ENCODE data around the gene DHRS11.

Gene DHRS11

DNA sequence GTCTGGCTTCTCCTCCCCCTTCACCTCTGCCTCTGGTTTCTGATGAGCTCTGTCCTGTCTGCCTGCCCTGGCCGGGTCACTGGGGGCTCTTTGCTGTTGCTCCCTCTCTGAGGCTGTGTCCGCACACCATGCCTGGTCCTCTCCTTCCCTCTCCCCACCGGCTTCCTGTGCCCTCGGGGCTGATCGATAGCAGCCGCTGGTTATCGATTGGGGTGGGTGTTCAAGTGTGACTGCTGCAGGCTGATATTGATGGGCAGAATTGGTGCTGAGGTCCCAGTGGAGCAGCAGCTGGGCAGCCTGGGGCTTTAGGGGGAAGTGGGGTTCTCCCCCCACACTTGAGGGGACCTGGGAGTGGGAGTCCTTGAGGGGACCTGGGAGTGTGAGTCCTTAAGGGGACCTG, 26.1 kb downstream of the DHRS11 start:
- TF ChIP-seq, protein P1, sequence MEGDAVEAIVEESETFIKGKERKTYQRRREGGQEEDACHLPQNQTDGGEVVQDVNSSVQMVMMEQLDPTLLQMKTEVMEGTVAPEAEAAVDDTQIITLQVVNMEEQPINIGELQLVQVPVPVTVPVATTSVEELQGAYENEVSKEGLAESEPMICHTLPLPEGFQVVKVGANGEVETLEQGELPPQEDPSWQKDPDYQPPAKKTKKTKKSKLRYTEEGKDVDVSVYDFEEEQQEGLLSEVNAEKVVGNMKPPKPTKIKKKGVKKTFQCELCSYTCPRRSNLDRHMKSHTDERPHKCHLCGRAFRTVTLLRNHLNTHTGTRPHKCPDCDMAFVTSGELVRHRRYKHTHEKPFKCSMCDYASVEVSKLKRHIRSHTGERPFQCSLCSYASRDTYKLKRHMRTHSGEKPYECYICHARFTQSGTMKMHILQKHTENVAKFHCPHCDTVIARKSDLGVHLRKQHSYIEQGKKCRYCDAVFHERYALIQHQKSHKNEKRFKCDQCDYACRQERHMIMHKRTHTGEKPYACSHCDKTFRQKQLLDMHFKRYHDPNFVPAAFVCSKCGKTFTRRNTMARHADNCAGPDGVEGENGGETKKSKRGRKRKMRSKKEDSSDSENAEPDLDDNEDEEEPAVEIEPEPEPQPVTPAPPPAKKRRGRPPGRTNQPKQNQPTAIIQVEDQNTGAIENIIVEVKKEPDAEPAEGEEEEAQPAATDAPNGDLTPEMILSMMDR (conservative IDR thresholded peaks at IDR 0.05): no peak
- H3K27ac ChIP-seq: no peak overlapping the region

DNA sequence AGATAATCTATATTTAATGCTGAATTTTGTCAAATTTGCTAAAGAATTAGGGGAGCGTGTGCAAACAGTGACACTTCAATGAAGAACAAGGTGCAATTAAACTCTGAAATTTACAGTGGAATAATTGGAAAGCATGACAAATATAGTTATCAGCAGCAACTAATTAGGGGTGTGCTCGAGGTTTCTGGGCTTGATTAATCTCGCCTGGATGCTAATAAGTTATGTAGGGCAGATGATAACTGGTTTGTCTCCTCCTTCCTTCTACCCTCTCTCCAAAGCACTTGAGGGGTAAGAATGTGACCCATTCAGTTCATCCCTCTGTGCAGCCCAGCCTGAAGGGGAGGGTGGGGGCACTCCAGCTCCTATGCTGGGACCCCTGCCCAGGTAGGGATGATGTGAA, 31.6 kb downstream of the DHRS11 start:
- TF ChIP-seq, protein P1 (conservative IDR thresholded peaks at IDR 0.05): no peak
- no peak overlapping the region for H3K27ac ChIP-seq

DNA sequence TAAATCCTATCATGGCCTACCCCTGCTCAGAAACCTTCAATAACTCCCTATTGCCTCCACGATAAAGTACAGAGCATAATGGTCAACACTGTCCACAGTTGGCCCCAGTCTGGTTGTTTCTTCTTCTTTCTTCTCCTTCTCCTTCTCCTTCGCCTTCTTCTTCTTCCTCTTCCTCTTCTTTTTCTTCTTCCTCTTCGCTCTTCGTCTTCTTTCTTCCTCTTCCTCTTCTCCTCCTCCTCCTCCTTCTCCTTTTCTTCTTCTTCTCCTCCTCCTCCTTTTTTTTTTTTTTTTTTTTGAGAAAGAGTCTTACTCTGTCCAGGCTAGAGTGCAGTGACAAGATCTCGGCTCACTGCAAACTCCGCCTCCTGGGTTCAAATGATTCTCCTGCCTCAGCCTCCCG, 33.5 kb downstream of the DHRS11 start:
- TF ChIP-seq, protein P1 (conservative IDR thresholded peaks at IDR 0.05): no peak
- no peak overlapping the region for H3K27ac ChIP-seq

DNA sequence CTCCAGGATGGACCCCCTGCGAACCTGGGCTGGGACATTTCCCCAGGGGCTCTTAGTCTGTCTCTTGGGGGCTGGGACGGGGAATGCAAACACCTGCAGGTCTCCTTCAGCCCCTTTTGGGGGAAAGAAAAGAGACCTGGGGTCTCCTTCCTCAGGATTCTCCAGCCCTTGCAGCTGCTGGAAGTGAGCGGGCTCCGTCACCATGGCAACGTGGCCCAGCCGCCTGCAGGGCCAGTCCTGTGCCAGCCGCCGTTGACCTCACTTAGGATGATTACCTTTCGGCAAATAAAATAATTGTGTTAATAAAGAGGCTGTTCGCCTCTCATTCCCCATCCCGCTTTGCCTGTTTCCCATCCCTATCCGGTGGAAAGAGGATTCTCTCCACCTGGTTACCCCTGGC, 35.4 kb downstream of the DHRS11 start:
- no peak overlapping the region for H3K27ac ChIP-seq
- TF ChIP-seq, protein P1 (conservative IDR thresholded peaks at IDR 0.05): no peak

DNA sequence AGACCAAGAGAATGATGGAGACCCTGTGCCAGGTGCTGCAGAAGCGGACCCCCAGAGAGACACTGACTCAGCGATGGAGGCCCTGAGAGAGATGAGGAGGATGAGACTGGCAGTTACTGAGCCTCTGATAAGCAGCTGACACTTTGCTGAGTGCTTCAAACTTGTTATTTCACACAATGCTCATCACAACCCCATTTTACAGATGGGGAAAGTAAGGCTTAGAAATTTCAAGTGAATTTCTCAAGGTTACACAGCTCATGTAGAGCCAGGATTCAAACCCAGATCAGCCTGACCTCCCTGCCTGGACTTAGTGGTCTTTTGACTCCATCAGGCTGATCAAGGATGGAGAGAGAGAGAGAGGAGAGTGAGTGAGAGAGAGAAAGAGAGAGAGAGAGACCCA, 36.9 kb downstream of the DHRS11 start:
- no peak overlapping the region; the same call in 1 of the 2 replicates for H3K27ac ChIP-seq
- TF ChIP-seq, protein P1 (conservative IDR thresholded peaks at IDR 0.05): no peak

DNA sequence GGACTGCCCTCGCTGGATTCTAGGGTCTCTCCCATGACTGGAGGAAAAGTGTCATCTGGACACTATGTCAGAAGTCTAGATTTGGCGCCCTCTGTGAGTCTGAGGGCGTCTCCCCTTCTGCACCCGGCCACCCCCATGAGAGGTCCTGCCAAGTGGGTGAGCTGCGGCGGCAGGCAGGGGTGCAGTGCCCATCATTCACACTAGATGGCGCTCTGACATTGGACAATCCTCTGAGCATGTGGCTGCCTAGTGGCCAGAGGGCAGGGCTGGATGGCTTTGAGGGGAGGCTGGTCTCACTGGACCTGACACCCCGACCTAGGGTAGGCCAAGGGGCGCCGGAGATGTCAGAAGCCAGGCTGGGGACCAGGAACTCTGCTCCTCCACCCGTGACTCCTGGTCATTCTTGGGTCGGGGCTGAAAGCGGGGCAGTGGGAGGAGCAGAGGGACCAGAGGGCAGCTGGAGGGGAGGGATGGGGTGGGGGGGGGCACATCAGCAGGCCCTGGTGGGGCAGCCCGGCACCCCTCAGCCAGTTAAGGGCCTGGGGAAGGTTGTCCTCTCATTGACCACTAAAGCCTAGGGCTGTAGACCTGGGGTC, 37.7 kb downstream of the DHRS11 start:
- TF ChIP-seq, protein P1 (conservative IDR thresholded peaks at IDR 0.05): peak; percentile 100
- H3K27ac ChIP-seq: peak overlapping the region; percentile 11; the same call in 1 of the 2 replicates

DNA sequence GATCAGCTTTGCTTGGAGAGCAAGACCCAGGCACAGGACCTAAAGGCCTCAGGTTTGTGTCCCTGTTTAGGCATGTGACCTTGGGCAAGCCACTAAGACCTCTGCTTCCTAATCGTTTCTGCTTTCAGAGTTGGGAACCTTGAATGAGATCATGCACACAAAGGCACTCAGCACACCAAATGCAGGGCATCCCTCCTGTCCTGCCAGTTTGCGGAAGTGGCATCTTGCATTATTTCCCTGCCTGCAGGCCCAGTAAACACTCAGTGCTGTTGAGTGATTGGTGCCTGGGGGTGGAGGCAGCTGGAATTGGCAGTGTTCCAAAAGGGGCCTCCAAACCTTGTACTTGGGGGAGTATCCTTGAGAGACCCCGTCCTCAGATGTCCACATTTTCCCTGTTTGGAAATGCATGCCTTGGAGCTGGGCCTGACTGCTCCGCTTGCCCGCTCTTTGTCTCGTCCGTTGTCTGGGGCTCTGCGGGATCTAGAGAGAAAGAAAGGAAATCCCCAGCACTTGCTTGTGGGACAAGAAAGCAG, 38.4 kb downstream of the DHRS11 start:
- H3K27ac ChIP-seq: no peak overlapping the region; the same call in 1 of the 2 replicates
- TF ChIP-seq, protein P1 (conservative IDR thresholded peaks at IDR 0.05): no peak

All from VCaP (cell line).